Mucosa of stomach (tissue), 1 donor: ENCODE measurements around the gene ADAMTS8.

Experiments used
- H3K27me3 ChIP-seq: one replicate; pipeline ENCODE4 v1.7.0; 2013; ENCODE audit warnings: mild to moderate bottlenecking, low read length; ENCODE audit not compliant: control insufficient read depth, insufficient read depth
- H3K36me3 ChIP-seq: one replicate; pipeline ENCODE4 v1.7.0; 2013; ENCODE audit warnings: low read length; ENCODE audit not compliant: control insufficient read depth, insufficient read depth
- H3K4me1 ChIP-seq: one replicate; pipeline ENCODE4 v1.7.0; 2013; ENCODE audit warnings: mild to moderate bottlenecking, low read length; ENCODE audit not compliant: control insufficient read depth, insufficient read depth
- H3K4me3 ChIP-seq: one replicate; pipeline ENCODE4 v1.7.0; 2013; ENCODE audit warnings: low read length
- H3K9ac ChIP-seq: one replicate; pipeline ENCODE4 v1.7.0; 2013; ENCODE audit warnings: mild to moderate bottlenecking, low read length, moderate library complexity
- H3K9me3 ChIP-seq: one replicate; pipeline ENCODE4 v1.7.0; 2013; ENCODE audit warnings: mild to moderate bottlenecking, low read length, moderate library complexity; ENCODE audit not compliant: control insufficient read depth
- donor health status: Pancreatic carcinoma.

The ADAMTS8 gene

DNA sequence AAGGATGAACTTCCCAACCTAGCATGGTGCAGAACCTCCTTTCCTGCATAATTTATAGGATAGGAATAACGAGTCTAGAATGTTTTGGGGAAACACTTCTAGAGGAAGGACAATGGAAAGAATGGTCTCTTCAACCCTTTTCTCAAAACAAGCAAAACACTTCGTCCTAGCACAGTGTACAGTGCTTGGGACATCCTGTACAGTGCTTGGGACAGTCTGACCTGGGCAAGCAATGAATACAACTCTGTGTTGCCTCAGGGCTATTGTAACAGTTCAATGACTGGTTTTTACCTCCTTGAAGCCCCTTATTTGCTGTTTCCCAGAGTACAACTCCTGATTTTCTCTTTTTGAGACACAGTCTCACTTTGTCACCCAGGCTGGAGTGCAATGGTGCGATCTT is 1.6 kb upstream of the ADAMTS8 start:
- Histone ChIP-seq H3K27me3 (peaks cover 46% of the 10 kb centered on the region), H3K36me3 (no peaks in the 10 kb centered on the region), H3K4me1 (no peaks in the 10 kb centered on the region), H3K9ac (no peak overlapping the region), H3K9me3 (no peaks in the 10 kb centered on the region), H3K4me3 (no peak overlapping the region)

DNA sequence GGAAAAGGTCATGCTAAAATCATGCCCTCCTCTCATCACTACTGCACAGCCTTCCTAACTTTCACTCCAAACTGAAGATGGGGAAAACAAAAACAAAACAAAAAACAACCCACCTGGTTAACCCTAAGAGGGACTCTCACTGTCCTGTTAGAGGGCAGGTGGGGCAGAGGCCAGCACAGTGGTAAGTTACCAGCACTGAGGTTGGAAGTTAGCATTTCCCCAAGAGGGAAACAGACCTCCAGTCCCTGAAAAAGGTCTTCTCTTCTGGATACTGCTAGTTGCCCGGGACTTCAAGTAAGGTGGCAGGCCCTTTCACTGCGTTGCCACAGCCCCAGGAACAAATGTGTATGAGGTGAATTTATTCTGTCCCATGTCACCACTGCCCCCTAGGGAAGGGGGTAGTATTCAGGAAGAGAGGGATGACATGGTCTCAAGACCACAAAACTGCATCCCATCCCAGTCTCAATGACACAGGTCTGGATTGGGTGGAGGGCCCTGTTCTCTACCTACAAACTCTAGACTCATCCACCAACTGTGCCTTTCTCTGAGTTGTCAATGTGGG is 792 bp upstream of the ADAMTS8 start:
- no peak overlapping the region for H3K4me3 ChIP-seq
- no peaks in the 10 kb centered on the region for H3K36me3 ChIP-seq
- no peaks in the 10 kb centered on the region for H3K9me3 ChIP-seq

DNA sequence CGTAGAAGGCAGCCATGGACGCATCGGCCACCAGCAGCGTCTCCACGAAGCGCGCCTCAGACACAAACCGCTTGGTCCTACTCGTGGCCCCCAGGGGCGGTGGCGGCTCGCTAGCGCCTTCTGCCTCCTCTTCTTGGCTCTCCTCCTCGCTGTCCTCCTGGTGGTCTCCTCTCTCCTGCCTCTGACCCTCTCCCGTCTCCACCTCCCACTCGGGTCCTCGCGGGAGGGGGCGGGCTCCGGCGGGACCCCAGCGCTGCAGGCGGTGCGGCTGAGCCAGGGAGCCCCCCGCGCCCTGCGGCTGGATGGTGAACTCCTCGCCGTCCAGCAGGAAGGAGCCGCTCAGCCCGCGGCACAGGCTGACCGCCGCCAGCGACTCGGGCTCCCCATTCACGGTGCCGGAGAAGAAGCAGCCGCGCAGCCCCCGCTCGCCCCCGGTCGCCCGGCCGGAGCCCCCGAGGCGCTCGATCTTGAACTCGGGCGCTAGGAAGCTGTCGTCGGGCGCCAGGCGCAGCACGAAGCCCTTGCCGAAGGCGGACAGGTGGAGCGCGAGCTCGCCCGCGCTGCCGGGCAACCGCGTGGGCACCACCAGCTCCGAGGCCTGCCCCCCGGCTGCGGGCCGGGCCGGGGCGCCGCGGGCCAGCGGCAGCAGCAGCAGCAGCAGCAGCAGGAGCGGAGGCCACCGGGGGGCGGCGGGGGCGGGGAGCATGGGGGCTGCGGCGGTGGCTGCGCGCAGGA is 661 bp downstream of the ADAMTS8 start:
- Histone ChIP-seq H3K9ac (no peak overlapping the region), H3K4me3 (no peak overlapping the region), H3K27me3 (peaks cover 66% of the 10 kb centered on the region)

More for the DNA sequence above, 792 bp upstream of the ADAMTS8 start:
- no peak overlapping the region for H3K9ac ChIP-seq
- no peaks in the 10 kb centered on the region for H3K4me1 ChIP-seq
- peaks cover 54% of the 10 kb centered on the region for H3K27me3 ChIP-seq

GRCh38 chr11:130426837-130427341 is 1.5 kb downstream of the ADAMTS8 start:
- Histone ChIP-seq H3K27me3 (peaks cover 66% of the 10 kb centered on the region), H3K4me1 (no peaks in the 10 kb centered on the region), H3K36me3 (no peaks in the 10 kb centered on the region), H3K9ac (no peak overlapping the region), H3K4me3 (no peak overlapping the region), H3K9me3 (no peaks in the 10 kb centered on the region)

More for the DNA sequence above, 661 bp downstream of the ADAMTS8 start:
- Histone ChIP-seq H3K36me3 (no peaks in the 10 kb centered on the region), H3K9me3 (no peaks in the 10 kb centered on the region), H3K4me1 (no peaks in the 10 kb centered on the region)

DNA sequence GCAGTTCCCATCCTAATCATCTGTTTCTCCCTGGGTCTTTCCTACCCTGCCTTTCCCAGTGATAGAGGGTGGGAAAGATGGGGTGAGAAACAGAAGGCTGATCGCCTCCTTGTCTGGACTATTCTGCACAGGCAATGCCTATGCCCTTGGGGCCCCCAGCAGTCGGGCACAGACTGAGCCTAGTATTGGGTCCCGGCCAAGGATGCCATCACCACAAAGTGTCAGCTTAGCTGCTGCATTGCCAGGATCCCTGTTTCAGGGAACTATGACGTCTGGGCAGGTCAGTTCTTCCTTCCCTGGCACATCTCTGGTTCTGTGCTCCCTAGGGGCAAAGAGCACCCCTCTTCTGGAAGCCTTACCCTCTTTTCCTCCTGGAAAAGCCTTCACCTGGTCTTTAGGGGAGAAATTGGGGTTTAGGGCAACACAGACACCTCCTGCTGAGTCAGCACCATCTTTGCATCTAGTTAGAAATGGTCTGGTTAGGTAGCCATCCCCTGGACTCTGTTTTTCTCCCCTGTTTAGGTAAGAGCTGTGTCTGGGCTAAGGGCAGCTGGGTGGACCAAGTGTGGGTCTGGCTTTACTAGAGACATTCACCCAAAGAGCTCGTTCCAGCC is 2.1 kb downstream of the ADAMTS8 start:
- H3K9ac ChIP-seq, result no peak overlapping the region
- H3K27me3 ChIP-seq, result peaks cover 69% of the 10 kb centered on the region
- peaks cover under 1% of the 10 kb centered on the region for H3K4me1 ChIP-seq
- H3K9me3 ChIP-seq, result no peaks in the 10 kb centered on the region
- H3K36me3 ChIP-seq, result no peaks in the 10 kb centered on the region
- H3K4me3 ChIP-seq, result no peak overlapping the region

DNA sequence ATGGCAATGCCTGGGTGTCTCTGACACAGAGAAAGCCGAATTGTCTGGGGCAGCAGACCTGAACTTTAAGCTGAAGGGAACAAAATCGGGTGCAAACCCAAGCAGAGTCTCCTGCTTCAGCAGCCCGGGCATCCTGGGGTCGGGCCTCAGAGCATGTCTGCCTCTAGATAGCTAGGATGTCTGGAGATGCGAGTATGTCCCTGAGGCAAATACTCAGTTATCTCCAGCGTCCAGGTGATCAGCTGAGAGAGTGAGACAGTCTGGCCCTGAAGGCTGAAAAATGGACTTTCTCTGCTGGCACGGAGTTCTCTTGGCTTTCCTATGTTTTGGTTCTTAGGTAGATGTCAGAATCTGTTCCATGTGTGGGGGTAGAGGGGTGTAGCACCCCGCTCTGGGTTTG is 3.3 kb downstream of the ADAMTS8 start:
- no peaks in the 10 kb centered on the region for H3K9me3 ChIP-seq
- H3K36me3 ChIP-seq, result no peaks in the 10 kb centered on the region
- peaks cover 12% of the 10 kb centered on the region for H3K4me1 ChIP-seq
- H3K27me3 ChIP-seq, result peaks cover 71% of the 10 kb centered on the region
- no peak overlapping the region for H3K4me3 ChIP-seq
- no peak overlapping the region for H3K9ac ChIP-seq

GRCh38 chr11:130424613-130425140 is 3.7 kb downstream of the ADAMTS8 start:
- no peaks in the 10 kb centered on the region for H3K9me3 ChIP-seq
- H3K9ac ChIP-seq, result no peak overlapping the region
- H3K4me3 ChIP-seq, result no peak overlapping the region
- H3K36me3 ChIP-seq, result no peaks in the 10 kb centered on the region
- H3K4me1 ChIP-seq, result peaks cover 17% of the 10 kb centered on the region
- peaks cover 66% of the 10 kb centered on the region for H3K27me3 ChIP-seq

- peaks cover 18% of the 10 kb centered on the region for H3K4me1 ChIP-seq
- H3K4me3 ChIP-seq, result no peak overlapping the region
- no peak overlapping the region for H3K9ac ChIP-seq
- no peaks in the 10 kb centered on the region for H3K36me3 ChIP-seq
- H3K27me3 ChIP-seq, result peaks cover 56% of the 10 kb centered on the region
- H3K9me3 ChIP-seq, result no peaks in the 10 kb centered on the region
Observed at GRCh38 chr11:130423541-130424142, 4.8 kb downstream of the ADAMTS8 start.

DNA sequence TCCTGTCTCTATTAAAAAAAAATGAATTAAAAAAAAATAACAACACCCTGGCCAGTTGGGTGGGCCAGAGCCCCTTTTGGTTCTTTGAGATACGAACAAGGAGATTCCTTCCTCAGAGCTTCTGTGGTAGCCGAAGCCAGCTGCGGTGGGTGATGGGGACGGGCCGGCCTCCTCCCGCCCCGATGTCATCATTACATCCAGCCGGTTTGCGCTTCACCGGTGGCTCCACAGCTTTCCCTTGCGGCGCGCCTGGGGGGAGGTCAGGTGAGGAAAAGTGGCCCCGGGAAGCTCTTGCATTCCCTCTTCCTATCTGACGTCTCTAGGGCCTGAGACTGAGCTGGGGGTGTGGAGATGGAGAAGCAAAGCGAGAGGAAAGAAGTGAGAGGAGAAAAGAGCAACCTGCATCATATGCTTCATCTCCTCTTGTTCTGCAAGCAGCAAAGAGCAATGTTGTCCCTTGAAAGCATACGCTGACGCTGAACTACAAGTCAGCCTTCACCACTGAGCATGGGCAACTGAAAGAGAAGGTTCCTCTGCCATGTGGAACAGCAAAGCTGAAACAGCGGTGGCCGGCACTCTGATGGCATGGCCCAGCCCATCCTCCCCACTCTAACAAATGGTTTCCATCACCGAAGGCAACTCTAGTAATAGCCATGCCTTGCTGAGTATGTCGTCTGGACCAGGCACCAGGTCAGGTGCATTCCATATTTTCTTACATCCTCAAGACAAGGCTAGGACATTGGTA is 6.0 kb downstream of the ADAMTS8 start:
- Histone ChIP-seq H3K27me3 (peaks cover 49% of the 10 kb centered on the region), H3K4me1 (peaks cover 18% of the 10 kb centered on the region), H3K36me3 (no peaks in the 10 kb centered on the region), H3K9ac (no peak overlapping the region), H3K9me3 (no peaks in the 10 kb centered on the region), H3K4me3 (no peak overlapping the region)

- peaks cover 42% of the 10 kb centered on the region for H3K27me3 ChIP-seq
- H3K36me3 ChIP-seq, result no peaks in the 10 kb centered on the region
- no peak overlapping the region for H3K9ac ChIP-seq
- H3K9me3 ChIP-seq, result no peaks in the 10 kb centered on the region
- no peak overlapping the region for H3K4me3 ChIP-seq
- H3K4me1 ChIP-seq, result peaks cover 18% of the 10 kb centered on the region
Observed at GRCh38 chr11:130421697-130422096, 6.7 kb downstream of the ADAMTS8 start.

DNA sequence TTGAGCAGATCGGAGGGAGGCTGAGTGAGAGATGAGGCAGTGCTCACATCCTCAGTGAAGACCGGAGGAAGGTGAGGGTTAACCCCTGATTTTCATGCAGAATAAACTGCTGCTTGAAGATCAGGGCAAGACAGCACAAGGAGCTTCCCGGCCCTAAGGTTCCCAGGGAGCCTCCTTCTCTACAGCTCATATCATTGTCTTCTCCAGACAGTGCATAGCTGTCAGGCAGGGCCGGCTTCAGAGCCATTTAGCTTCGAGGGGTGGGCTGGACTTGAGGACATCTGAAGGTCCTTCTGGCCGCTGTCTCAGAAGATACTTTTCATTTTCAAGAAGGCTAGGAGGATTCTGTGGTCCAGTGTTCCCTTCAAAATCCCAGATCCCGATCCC is 7.2 kb downstream of the ADAMTS8 start:
- Histone ChIP-seq H3K4me1 (peaks cover 18% of the 10 kb centered on the region), H3K27me3 (peaks cover 37% of the 10 kb centered on the region), H3K4me3 (no peak overlapping the region), H3K9ac (no peak overlapping the region), H3K36me3 (no peaks in the 10 kb centered on the region), H3K9me3 (no peaks in the 10 kb centered on the region)
